HepG2 (cell line): ENCODE measurements around the gene IL32. TPM values are rescaled to one million over a fixed set of nuclear protein-coding genes. Genes with fewer than 3 reads are reported as not detected.

Experiments
- ATAC-seq: fragments of 200-7000 bp; cut with Tn5 transposase; 3 replicates; pipeline ENCODE4 v1.9.1; 2020; ENCODE audit warnings: mild to moderate bottlenecking, moderate library complexity
- BruUV-seq: library from RNA; stranded (reverse); fragments of 400-500 nt; replicated peaks from 2 replicates; lab custom pipeline; 2021; lab: Mats Ljungman, UMichigan
- CTCF ChIA-PET: fragments of 300-600 bp; formaldehyde crosslinking; extraction: SDS; loops from one replicate; lab custom pipeline; 2021; ENCODE audit warnings: low total read pairs, inconsistent platforms, low intra/inter-chr PET ratio; lab: Yijun Ruan, JAX
- POLR2A ChIA-PET: fragments of 350-600 bp; sonication (Branson Sonifier 250); formaldehyde crosslinking; loops from one replicate; lab custom pipeline; 2020; ENCODE audit warnings: antibody characterized with exemption, inconsistent platforms; lab: Yijun Ruan, JAX
- DNase-seq: peaks from one replicate; pipeline ENCODE4 v3.0.0-alpha.2; 2015; ENCODE audit warnings: low spot score
- FAIRE-seq: peaks from 3 replicates; lab custom pipeline; 2011; peaks lifted over from hg19 to GRCh38; lab: Jason Lieb, UNC
- H2AFZ ChIP-seq: one replicate; pipeline ENCODE4 v1.6.1; 2011; ENCODE audit warnings: low read length, inconsistent platforms
- H3K27ac ChIP-seq: fragments of 300-600 bp; 3 replicates; pipeline ENCODE4 v1.8.0; 2011; ENCODE audit warnings: mixed run types, mild to moderate bottlenecking, mixed read lengths, low read length, inconsistent platforms; ENCODE audit not compliant: insufficient read depth; ENCODE audit errors: extremely low read length
- H3K27me3 ChIP-seq, 2 experiments: fragments of 200-600 bp in 1 of 2; 2 replicates in 1 of 2; 3 replicates in 1 of 2; pipeline versions ENCODE4 v1.6.0 to v1.8.0; 2011; ENCODE audit warnings: low read length in 2 of 2, mild to moderate bottlenecking in 2 of 2, moderate library complexity in 2 of 2, inconsistent platforms in 1 of 2; ENCODE audit not compliant: insufficient read depth in 2 of 2, control insufficient read depth in 1 of 2
- H3K36me3 ChIP-seq, 2 experiments: fragments of 200-600 bp in 1 of 2; replicated peaks in 1 of 2; 2 replicates in 1 of 2; 3 replicates in 1 of 2; pipeline versions ENCODE4 v1.5.1 to v1.8.0; 2011; ENCODE audit warnings: low read length in 2 of 2, inconsistent platforms in 1 of 2; ENCODE audit not compliant: insufficient read depth in 2 of 2, control insufficient read depth in 1 of 2
- H3K4me1 ChIP-seq: 2 replicates; pipeline ENCODE4 v1.5.1; 2012; ENCODE audit warnings: low read length, inconsistent platforms; ENCODE audit not compliant: insufficient read depth
- H3K4me2 ChIP-seq: 2 replicates; pipeline ENCODE4 v1.6.0; 2011; ENCODE audit warnings: low read depth, low read length, inconsistent platforms
- H3K4me3 ChIP-seq, 3 experiments: fragments of 200-600 bp in 1 of 3; sonication (generic), shearing (Covaris generic) in 1 of 3; replicated peaks in 1 of 3; 2 replicates each; pipeline ENCODE4 v1.5.1; 2011 to 2016; ENCODE audit warnings: low read length in 3 of 3, inconsistent platforms in 2 of 3, low read depth in 2 of 3, mild to moderate bottlenecking in 2 of 3, control low read depth in 1 of 3, mixed read lengths in 1 of 3; ENCODE audit not compliant: insufficient read depth in 1 of 3
- H3K79me2 ChIP-seq: one replicate; pipeline ENCODE4 v1.6.1; 2011; ENCODE audit warnings: low read length, inconsistent platforms; ENCODE audit not compliant: insufficient read depth
- H3K9ac ChIP-seq: 2 replicates; pipeline ENCODE4 v1.6.0; 2011; ENCODE audit warnings: mild to moderate bottlenecking, low read depth, low read length, inconsistent platforms; ENCODE audit not compliant: insufficient read depth
- H3K9me3 ChIP-seq: 2 replicates; pipeline ENCODE4 v1.5.1; 2012; ENCODE audit warnings: mild to moderate bottlenecking, low read length
- H4K20me1 ChIP-seq: 2 replicates; pipeline ENCODE4 v1.6.0; 2011; ENCODE audit warnings: inconsistent platforms, mild to moderate bottlenecking, low read length, moderate library complexity; ENCODE audit not compliant: insufficient read depth
- EP300 ChIP-seq, 3 experiments: sonication (generic) in 1 of 3; formaldehyde crosslinking in 1 of 3; IDR thresholded peaks; 2 replicates each; pipeline versions ENCODE4 v1.5.1 to v1.6.1; 2011 to 2020; ENCODE audit warnings: low read depth in 2 of 3, low read length in 2 of 3, borderline replicate concordance in 1 of 3, improper control_type of control experiment in 1 of 3, mild to moderate bottlenecking in 1 of 3, missing genetic modification reagents in 1 of 3, moderate library complexity in 1 of 3
- NFRKB ChIP-seq: fragments of 450-650 bp; IDR thresholded peaks from 2 replicates; pipeline ENCODE4 v1.6.1; 2017
- PHF21A ChIP-seq: sonication (generic); formaldehyde crosslinking; IDR thresholded peaks from 2 replicates; pipeline ENCODE4 v1.5.0; 2020; ENCODE audit warnings: mild to moderate bottlenecking, missing genetic modification reagents
- U2AF1 ChIP-seq: fragments of 200-400 bp; formaldehyde crosslinking; optimal IDR thresholded peaks from 2 replicates; pipeline ENCODE3; 2017; ENCODE audit warnings: mild to moderate bottlenecking, low read depth, low read length
- ZNF652 ChIP-seq: IDR thresholded peaks from 2 replicates; pipeline ENCODE4 v1.6.1; 2016; ENCODE audit warnings: low read depth, borderline replicate concordance
- ZNF740 ChIP-seq: sonication (generic); formaldehyde crosslinking; IDR thresholded peaks from 2 replicates; pipeline ENCODE4 v1.4.0; 2020; ENCODE audit warnings: missing genetic modification reagents
- ZNF768 ChIP-seq: sonication (generic); formaldehyde crosslinking; IDR thresholded peaks from 2 replicates; pipeline ENCODE4 v1.4.0; 2020; ENCODE audit warnings: missing genetic modification reagents
- ZNF891 ChIP-seq: sonication (generic); formaldehyde crosslinking; IDR thresholded peaks from 2 replicates; pipeline ENCODE4 v1.5.0; 2020; ENCODE audit warnings: mild to moderate bottlenecking, missing genetic modification reagents
- WGBS: methylation state at CpG from one replicate; pipeline ENCODE4 v1.1.6; 2017; ENCODE audit warnings: low lambda C conversion rate; 5-methylcytosine and 5-hydroxymethylcytosine counted together
- in situ Hi-C: cut with HindIII; loops from 2 replicates; pipeline ENCODE4 v1.10.0; 2017; ENCODE audit warnings: low pct_unique_long_range_greater_than_20kb; ENCODE audit not compliant: extremely low pct_ligation_motif_present
- intact Hi-C: fragments of 100-400 bp; cut with micrococcal nuclease; formaldehyde crosslinking; loops from one replicate; pipeline ENCODE4 v1.10.0; 2022; ENCODE audit not compliant: unreplicated experiment
- polyA plus RNA-seq, 8 experiments: library from polyadenylated mRNA; depleted of rRNA in 3 of 8; stranded (reverse) in 7 of 8; unstranded in 1 of 8; fragments of >200 nt; fragmentation: Illumina TruSeq in 4 of 8; extraction: Trizol in 4 of 8; gene quantifications; 2 replicates each; pipeline versions ENCODE4 v1.2.1 to v1.2.3, GENCODE V29; 2011 to 2016; ENCODE audit warnings: low read depth in 4 of 8, missing spikeins in 1 of 8, mixed read lengths in 1 of 8; ENCODE audit not compliant: insufficient read depth in 1 of 8
- total RNA-seq, 5 experiments: library from RNA; depleted of rRNA; stranded (reverse); fragments of >200 nt; fragmentation: Illumina TruSeq; extraction: Trizol; gene quantifications; 2 replicates each; pipeline ENCODE4 v1.2.3, GENCODE V29; 2016; ENCODE audit warnings: low read depth in 1 of 5

IL32 gene
- total and polyA plus RNA-seq, 2 of the 13 experiments (the other 11 are each of a cell fraction or from before 2014, with no cell fraction given), result 115 to 165 TPM

- POLR2A ChIA-PET, result interaction anchor here (1.1 kb wide), 1 partner anchor 9 kb away, joined by 3 read pairs; the partner anchor contains the start of genes HCFC1R1 and THOC6
- WGBS, result 20% methylated on average over 7 of the region's 7 CpGs
- CTCF ChIA-PET, result no interaction called here
Measured at GRCh38 chr16:3032624-3033023, 32.8 kb upstream of the IL32 start.

GRCh38 chr16:3035289-3035971 is 30.0 kb upstream of the IL32 start:
- intact Hi-C loops (no loop called here), in situ Hi-C loops (no loop called here)
- BruUV-seq, result no TSS peak
- ChIA-PET POLR2A (interaction anchor here (2.5 kb wide), 1 partner anchor 15 kb away, joined by 11 read pairs; the partner anchor contains the start of gene TNFRSF12A), CTCF (no interaction called here)
- TF ChIP-seq ZNF652 (CRISPR knock-in tag), result peak; percentile 62
- no peak for TF ChIP-seq PHF21A (CRISPR knock-in tag)
- no peaks in the 10 kb centered on the region for H4K20me1 ChIP-seq
- H3K79me2 ChIP-seq, result no peaks in the 10 kb centered on the region
- WGBS, result 50% methylated on average over 18 of the region's 19 CpGs
- peaks cover 21% of the 10 kb centered on the region for H3K4me1 ChIP-seq
- H3K9ac ChIP-seq, result no peak overlapping the region
- H2AFZ ChIP-seq, result no peak overlapping the region
- no peaks in the 10 kb centered on the region for H3K9me3 ChIP-seq
- no peaks in the 10 kb centered on the region for H3K36me3 ChIP-seq
- H3K27ac ChIP-seq, result no peak overlapping the region
- peak overlapping the region in 1 of 3 experiments; percentile 58; a peak in 1 of 6 replicates for H3K4me3 ChIP-seq
- FAIRE-seq, result no peak
- no peak for ATAC-seq
- H3K4me2 ChIP-seq, result peak overlapping the region; percentile 39; the same call in 1 of the 2 replicates
- peaks cover 19 to 86% of the 10 kb centered on the region in 2 experiments for H3K27me3 ChIP-seq
- DNase-seq, result no peak

More at GRCh38 chr16:3032624-3033023, 32.8 kb upstream of the IL32 start:
- Histone ChIP-seq H3K9me3 (no peaks in the 10 kb centered on the region), H3K27ac (no peak overlapping the region), H3K9ac (no peak overlapping the region), H3K4me3 (no peak overlapping the region), H4K20me1 (no peaks in the 10 kb centered on the region), H3K4me2 (no peak overlapping the region)
- intact Hi-C loops, result no loop called here
- ATAC-seq, result no peak
- FAIRE-seq, result no peak
- in situ Hi-C loops, result no loop called here
- TF ChIP-seq NFRKB, result no peak
- no peak for TF ChIP-seq ZNF768 (CRISPR knock-in tag)
- TF ChIP-seq U2AF1, result no peak
- TF ChIP-seq EP300 (IDR thresholded peaks at IDR 0.05; ENCODE audit: low read depth in 2 of 2, low read length in 2 of 2), result no peak
- no peak for TF ChIP-seq EP300 (CRISPR knock-in tag; IDR thresholded peaks at IDR 0.05; ENCODE audit: borderline replicate concordance)
- TF ChIP-seq ZNF740, result no peak
- no peak for TF ChIP-seq ZNF891 (CRISPR knock-in tag)
- TF ChIP-seq, all 625 proteins: peak for 0
- no peaks in the 10 kb centered on the region for H3K79me2 ChIP-seq
- BruUV-seq, result no TSS peak
- peaks cover 15 to 84% of the 10 kb centered on the region in 2 experiments for H3K27me3 ChIP-seq
- H2AFZ ChIP-seq, result no peak overlapping the region
- no peaks in the 10 kb centered on the region for H3K36me3 ChIP-seq
- H3K4me1 ChIP-seq, result peaks cover 30% of the 10 kb centered on the region
- no peak for DNase-seq
